B cell (primary cell): ENCODE data around the gene GALNT11. TPM values are rescaled to one million over a fixed set of nuclear protein-coding genes. Genes with fewer than 3 reads are reported as not detected.

ENCODE experiments used
- ATAC-seq: fragments of 200-7000 bp; cut with Tn5 transposase; one replicate; pipeline ENCODE4 v1.10.0; 2021; ENCODE audit warnings: low read depth, mild to moderate bottlenecking, moderate number of reproducible peaks, moderate library complexity
- CTCF ChIA-PET: fragments of 350-600 bp; sonication (Branson Sonifier 250); formaldehyde crosslinking; loops from one replicate; lab custom pipeline; 2021; ENCODE audit warnings: antibody characterized with exemption, inconsistent platforms; lab: Charles Lee
- POLR2A ChIA-PET: fragments of 350-600 bp; sonication (Branson Sonifier 250); formaldehyde crosslinking; loops from one replicate; lab custom pipeline; 2021; ENCODE audit warnings: antibody characterized with exemption; lab: Charles Lee
- DNase-seq: peaks from one replicate; pipeline ENCODE4 v3.0.0; 2013
- H2AFZ ChIP-seq: 2 replicates; pipeline ENCODE4 v1.6.1; 2012; ENCODE audit warnings: mild to moderate bottlenecking, low read depth, low read length; ENCODE audit not compliant: insufficient read depth, poor library complexity, severe bottlenecking
- H3K27ac ChIP-seq, 2 donors: 1 replicate in 1 of 2; 2 replicates in 1 of 2; pipeline ENCODE4 v1.5.1; 2012 to 2013; ENCODE audit warnings: low read length in 2 of 2, mild to moderate bottlenecking in 2 of 2, moderate library complexity in 1 of 2
- H3K27me3 ChIP-seq, 4 experiments: fragments of 200-600 bp in 1 of 4; sonication (generic) in 1 of 4; replicated peaks in 1 of 4; 1 replicate in 2 of 4; 2 replicates in 2 of 4; pipeline versions ENCODE4 v1.6.1 to v1.7.0; 2013 to 2016; ENCODE audit warnings: low read length in 3 of 4, mild to moderate bottlenecking in 2 of 4, mixed read lengths in 1 of 4, moderate library complexity in 1 of 4; ENCODE audit not compliant: insufficient read depth in 4 of 4, control insufficient read depth in 3 of 4; ENCODE audit errors: control extremely low read depth in 1 of 4
- H3K36me3 ChIP-seq, 2 experiments: replicated peaks in 1 of 2; 1 replicate in 1 of 2; 2 replicates in 1 of 2; pipeline versions ENCODE4 v1.6.1 to v1.7.1; 2013; ENCODE audit warnings: low read length in 1 of 2; ENCODE audit not compliant: insufficient read depth in 2 of 2, control insufficient read depth in 1 of 2; ENCODE audit errors: control extremely low read depth in 1 of 2, extremely low read depth in 1 of 2
- H3K4me1 ChIP-seq, 2 donors: fragments of 200-600 bp in 1 of 2; sonication (generic) in 1 of 2; 1 replicate in 1 of 2; 2 replicates in 1 of 2; pipeline versions ENCODE4 v1.5.1 to v1.6.1; 2013 to 2017; ENCODE audit warnings: low read length in 2 of 2; ENCODE audit not compliant: control insufficient read depth in 2 of 2, insufficient read depth in 2 of 2
- H3K4me2 ChIP-seq: replicated peaks from 2 replicates; pipeline ENCODE3; 2012; ENCODE audit warnings: mild to moderate bottlenecking, low read depth, low read length; ENCODE audit not compliant: poor library complexity, severe bottlenecking
- H3K4me3 ChIP-seq, 5 experiments: fragments of 200-600 bp in 1 of 5; sonication (generic) in 1 of 5; 1 replicate in 3 of 5; 2 replicates in 2 of 5; pipeline versions ENCODE4 v1.5.1 to v1.7.0; 2011 to 2016; ENCODE audit warnings: low read length in 4 of 5, mild to moderate bottlenecking in 4 of 5, low read depth in 2 of 5, control low read depth in 1 of 5, moderate library complexity in 1 of 5; ENCODE audit not compliant: insufficient read depth in 1 of 5; ENCODE audit errors: control extremely low read depth in 1 of 5, extremely low read depth in 1 of 5
- H3K79me2 ChIP-seq: fragments of 200-600 bp; sonication (generic); one replicate; pipeline ENCODE4 v1.6.0; 2016; ENCODE audit warnings: low read length; ENCODE audit not compliant: control insufficient read depth, insufficient read depth
- H3K9ac ChIP-seq: fragments of 200-600 bp; sonication (generic); 2 replicates; pipeline ENCODE4 v1.6.1; 2017; ENCODE audit warnings: mild to moderate bottlenecking, low read length, moderate library complexity
- H3K9me3 ChIP-seq, 3 donors: one replicate each; pipeline versions ENCODE4 v1.6.1 to v1.7.1; 2013; ENCODE audit warnings: low read length in 2 of 3; ENCODE audit not compliant: control insufficient read depth in 2 of 3, insufficient read depth in 1 of 3; ENCODE audit errors: control extremely low read depth in 1 of 3
- H4K20me1 ChIP-seq: 2 replicates; pipeline ENCODE4 v1.6.0; 2012; ENCODE audit warnings: mild to moderate bottlenecking, low read length; ENCODE audit not compliant: insufficient read depth, control insufficient read depth, poor library complexity, severe bottlenecking
- H3K27ac Mint-ChIP-seq: one replicate; pipeline ENCODE4 v1.8.0; 2021; ENCODE audit warnings: mixed read lengths
- H3K27me3 Mint-ChIP-seq: one replicate; pipeline ENCODE4 v1.8.0; 2021; ENCODE audit warnings: mixed read lengths
- H3K4me1 Mint-ChIP-seq: one replicate; pipeline ENCODE4 v1.8.0; 2021; ENCODE audit warnings: mixed read lengths
- H3K4me3 Mint-ChIP-seq: one replicate; pipeline ENCODE4 v1.8.0; 2021; ENCODE audit warnings: mixed read lengths
- H3K9me3 Mint-ChIP-seq: one replicate; pipeline ENCODE4 v1.8.0; 2022; ENCODE audit warnings: mixed read lengths; ENCODE audit not compliant: insufficient read depth
- CTCF ChIP-seq: fragments of 200-600 bp; IDR thresholded peaks from one replicate; pipeline ENCODE4 v1.8.0; 2022; ENCODE audit warnings: antibody characterized with exemption, mild to moderate bottlenecking
- EZH2 ChIP-seq: IDR thresholded peaks from 2 replicates; pipeline ENCODE4 v1.6.1; 2012; ENCODE audit warnings: borderline replicate concordance, low read depth, mild to moderate bottlenecking, moderate library complexity, low read length; ENCODE audit not compliant: insufficient read depth, poor library complexity, severe bottlenecking
- WGBS: methylation state at CpG from one replicate; pipeline ENCODE4 v1.1.5; 2013; ENCODE audit warnings: missing lambda C conversion rate; ENCODE audit not compliant: insufficient coverage; 5-methylcytosine and 5-hydroxymethylcytosine counted together
- intact Hi-C: fragments of 100-400 bp; cut with micrococcal nuclease; formaldehyde crosslinking; loops from one replicate; pipeline ENCODE4 v1.10.0; 2022
- polyA plus RNA-seq: library from polyadenylated mRNA; depleted of rRNA; stranded (reverse); fragments of >200 nt; gene quantifications from 2 replicates; pipeline ENCODE4 v1.2.3, GENCODE V29; 2012
- total RNA-seq, 2 donors: library from RNA; stranded (reverse); fragments of 120-200 nt in 1 of 2; gene quantifications; 1 replicate in 1 of 2; 2 replicates in 1 of 2; pipeline versions ENCODE4 v1.2.3 to v1.2.4, GENCODE V29; 2013 to 2022

Gene GALNT11
- total and polyA plus RNA-seq, 2 donors (not counting 1 experiment from before 2014, with no cell fraction given), result 13.8 to 14.5 TPM

GRCh38 chr7:151982806-151983205 lies 42.7 kb upstream of the GALNT11 start:
- DNase-seq (no peak), ATAC-seq (no peak)
- POLR2A ChIA-PET, result no interaction called here
- Histone ChIP-seq H3K4me2 (no peak overlapping the region), H3K27ac (no peak overlapping the region), H3K4me1 (no peaks in the 10 kb centered on the region), H3K36me3 (no peaks in the 10 kb centered on the region), H3K9me3 (no peaks in the 10 kb centered on the region), H2AFZ (no peak overlapping the region), H3K9ac (no peak overlapping the region), H3K79me2 (no peaks in the 10 kb centered on the region), H4K20me1 (no peaks in the 10 kb centered on the region), H3K27me3 (peaks cover 0 to 10% (median 0%) of the 10 kb centered on the region in 4 experiments), H3K4me3 (no peak overlapping the region)
- Mint-ChIP-seq H3K27ac (no peak overlapping the region), H3K27me3 (peaks cover 37% of the 10 kb centered on the region), H3K9me3 (no peaks in the 10 kb centered on the region), H3K4me3 (no peak overlapping the region), H3K4me1 (no peaks in the 10 kb centered on the region)
- WGBS, result 93% methylated on average over 3 of the region's 5 CpGs
- CTCF ChIA-PET, result no interaction called here
- TF ChIP-seq EZH2, result no peak
- TF ChIP-seq CTCF, result no peak
- intact Hi-C loops, result no loop called here

GRCh38 chr7:151984612-151985011 lies 40.9 kb upstream of the GALNT11 start:
- Mint-ChIP-seq H3K27me3 (peaks cover 34% of the 10 kb centered on the region), H3K4me3 (no peak overlapping the region), H3K9me3 (no peaks in the 10 kb centered on the region), H3K4me1 (no peaks in the 10 kb centered on the region), H3K27ac (no peak overlapping the region)
- Histone ChIP-seq H2AFZ (no peak overlapping the region), H3K9ac (no peak overlapping the region), H4K20me1 (no peaks in the 10 kb centered on the region), H3K79me2 (no peaks in the 10 kb centered on the region), H3K9me3 (no peaks in the 10 kb centered on the region), H3K4me1 (no peaks in the 10 kb centered on the region), H3K4me2 (no peak overlapping the region), H3K27me3 (peaks cover 0 to 10% (median 0%) of the 10 kb centered on the region in 4 experiments), H3K36me3 (no peaks in the 10 kb centered on the region), H3K4me3 (no peak overlapping the region), H3K27ac (no peak overlapping the region)
- ChIA-PET CTCF (no interaction called here), POLR2A (no interaction called here)
- 83% methylated on average over 1 of the region's 3 CpGs for WGBS
- intact Hi-C loops, result no loop called here
- DNase-seq (no peak), ATAC-seq (no peak)
- no peak for TF ChIP-seq EZH2
- no peak for TF ChIP-seq CTCF
